MCF 10A (cell line): ENCODE measurements around the gene MYADML2. TPM values are rescaled to one million over a fixed set of nuclear protein-coding genes. Genes with fewer than 3 reads are reported as not detected.

Source experiments
- BruUV-seq: library from RNA; stranded (reverse); fragments of 400-500 nt; replicated peaks from 2 replicates; lab custom pipeline; 2021; lab: Mats Ljungman, UMichigan
- CTCF ChIA-PET: fragments of 300-600 bp; sonication (Branson Sonifier 250); formaldehyde crosslinking; extraction: SDS; loops from one replicate; lab custom pipeline; 2021; ENCODE audit warnings: antibody characterized with exemption, inconsistent platforms; lab: Yijun Ruan, JAX
- POLR2A ChIA-PET: fragments of 300-600, 350-650 bp; sonication (Branson Sonifier 250); formaldehyde crosslinking; extraction: SDS; loops from one replicate; lab custom pipeline; 2020; ENCODE audit warnings: antibody characterized with exemption, inconsistent platforms; lab: Yijun Ruan, JAX
- DNase-seq: peaks from one replicate; pipeline ENCODE4 v3.0.0-alpha.2; 2018; ENCODE audit not compliant: unreplicated experiment
- H3K27ac Mint-ChIP-seq: one replicate; pipeline ENCODE4 v1.8.0; 2022; ENCODE audit warnings: mild to moderate bottlenecking, low read depth, mixed read lengths; ENCODE audit not compliant: unreplicated experiment
- H3K27me3 Mint-ChIP-seq: one replicate; pipeline ENCODE4 v1.8.0; 2022; ENCODE audit warnings: mixed read lengths; ENCODE audit not compliant: insufficient read depth, unreplicated experiment
- H3K36me3 Mint-ChIP-seq: one replicate; pipeline ENCODE4 v1.8.0; 2022; ENCODE audit warnings: mild to moderate bottlenecking, moderate library complexity, mixed read lengths; ENCODE audit not compliant: insufficient read depth, unreplicated experiment
- H3K4me1 Mint-ChIP-seq: one replicate; pipeline ENCODE4 v1.8.0; 2022; ENCODE audit warnings: mixed read lengths; ENCODE audit not compliant: insufficient read depth, unreplicated experiment
- H3K4me3 Mint-ChIP-seq: one replicate; pipeline ENCODE4 v1.8.0; 2022; ENCODE audit warnings: mild to moderate bottlenecking, moderate library complexity, mixed read lengths; ENCODE audit not compliant: unreplicated experiment
- H3K9me3 Mint-ChIP-seq: one replicate; pipeline ENCODE4 v1.8.0; 2022; ENCODE audit warnings: mixed read lengths; ENCODE audit not compliant: unreplicated experiment
- CTCF ChIP-seq: fragments of 200-600 bp; IDR thresholded peaks from one replicate; pipeline ENCODE4 v1.8.0; 2022; ENCODE audit warnings: antibody characterized with exemption, mild to moderate bottlenecking; ENCODE audit not compliant: unreplicated experiment
- intact Hi-C: fragments of 100-400 bp; cut with micrococcal nuclease; formaldehyde crosslinking; loops from 2 replicates; pipeline ENCODE4 v1.14.1; 2022
- total RNA-seq: library from RNA; stranded (reverse); gene quantifications from 2 replicates; pipeline ENCODE4 v1.2.3, GENCODE V29; 2022

MYADML2 gene
- total RNA-seq, 1 experiment from 2014 or later: not detected

- no TSS peak for BruUV-seq
- peak overlapping the region; percentile 72 for H3K4me3 Mint-ChIP-seq
- CTCF ChIA-PET: no interaction called here
- no peak for DNase-seq
- no peaks in the 10 kb centered on the region for H3K27me3 Mint-ChIP-seq
- intact Hi-C loops: loop anchor here (10.0 kb wide), 1 partner anchor 46 kb away; the partner anchor contains the start of gene P4HB
- POLR2A ChIA-PET: interaction anchor here (1.0 to 5.2 kb wide), 4 partner anchors 11 to 25 kb away, joined by 3 to 54 read pairs (median 5); partner anchors contain the start of genes ALYREF, ANAPC11 and MAFG
- H3K27ac Mint-ChIP-seq: no peak overlapping the region
- H3K4me1 Mint-ChIP-seq: peaks cover 22% of the 10 kb centered on the region
- H3K36me3 Mint-ChIP-seq: peaks cover 42% of the 10 kb centered on the region
- TF ChIP-seq CTCF: no peak
- no peaks in the 10 kb centered on the region for H3K9me3 Mint-ChIP-seq
Measured at GRCh38 chr17:81910840-81911276, 36.2 kb downstream of the MYADML2 start.

GRCh38 chr17:81909966-81910839 is 36.8 kb downstream of the MYADML2 start:
- Mint-ChIP-seq H3K27ac (no peak overlapping the region), H3K4me3 (peak overlapping the region; percentile 72), H3K4me1 (peaks cover 20% of the 10 kb centered on the region), H3K27me3 (no peaks in the 10 kb centered on the region), H3K9me3 (no peaks in the 10 kb centered on the region), H3K36me3 (peaks cover 40% of the 10 kb centered on the region)
- intact Hi-C loops: loop anchor here (10.0 kb wide), 1 partner anchor 45 kb away; the partner anchor contains the start of gene P4HB
- no TSS peak for BruUV-seq
- POLR2A ChIA-PET: interaction anchor here (0.6 to 5.2 kb wide), 8 partner anchors 10 to 185 kb away, joined by 3 to 54 read pairs (median 3); partner anchors contain the start of genes ALYREF, ANAPC11 and MAFG
- TF ChIP-seq CTCF: no peak
- no peak for DNase-seq
- CTCF ChIA-PET: interaction anchor here (0.5 to 1.0 kb wide), 2 partner anchors 13 to 185 kb away, joined by 3 to 4 read pairs; no protein-coding TSS in a partner anchor

GRCh38 chr17:81909231-81909630 is 37.8 kb downstream of the MYADML2 start:
- POLR2A ChIA-PET: interaction anchor here (0.6 to 1.2 kb wide), 3 partner anchors 11 to 93 kb away, joined by 3 read pairs; no protein-coding TSS in a partner anchor

More at GRCh38 chr17:81909231-81909630, 37.8 kb downstream of the MYADML2 start:
- no peak for DNase-seq
- BruUV-seq: no TSS peak
- no peaks in the 10 kb centered on the region for H3K27me3 Mint-ChIP-seq
- CTCF ChIA-PET: interaction anchor here (0.5 to 1.0 kb wide), 2 partner anchors 12 to 184 kb away, joined by 3 to 4 read pairs; no protein-coding TSS in a partner anchor
- intact Hi-C loops: no loop called here
- H3K4me3 Mint-ChIP-seq: no peak overlapping the region
- peaks cover 20% of the 10 kb centered on the region for H3K4me1 Mint-ChIP-seq
- peaks cover 32% of the 10 kb centered on the region for H3K36me3 Mint-ChIP-seq
- no peaks in the 10 kb centered on the region for H3K9me3 Mint-ChIP-seq
- H3K27ac Mint-ChIP-seq: no peak overlapping the region
- no peak for TF ChIP-seq CTCF
